ENCODE results near the gene TRAF5.
"Not testable (repeated sequence)": the region's sequence is repeated elsewhere in the genome, so short reads cannot be mapped to it uniquely, and the experiment has no call there.

The TRAF5 gene

DNA sequence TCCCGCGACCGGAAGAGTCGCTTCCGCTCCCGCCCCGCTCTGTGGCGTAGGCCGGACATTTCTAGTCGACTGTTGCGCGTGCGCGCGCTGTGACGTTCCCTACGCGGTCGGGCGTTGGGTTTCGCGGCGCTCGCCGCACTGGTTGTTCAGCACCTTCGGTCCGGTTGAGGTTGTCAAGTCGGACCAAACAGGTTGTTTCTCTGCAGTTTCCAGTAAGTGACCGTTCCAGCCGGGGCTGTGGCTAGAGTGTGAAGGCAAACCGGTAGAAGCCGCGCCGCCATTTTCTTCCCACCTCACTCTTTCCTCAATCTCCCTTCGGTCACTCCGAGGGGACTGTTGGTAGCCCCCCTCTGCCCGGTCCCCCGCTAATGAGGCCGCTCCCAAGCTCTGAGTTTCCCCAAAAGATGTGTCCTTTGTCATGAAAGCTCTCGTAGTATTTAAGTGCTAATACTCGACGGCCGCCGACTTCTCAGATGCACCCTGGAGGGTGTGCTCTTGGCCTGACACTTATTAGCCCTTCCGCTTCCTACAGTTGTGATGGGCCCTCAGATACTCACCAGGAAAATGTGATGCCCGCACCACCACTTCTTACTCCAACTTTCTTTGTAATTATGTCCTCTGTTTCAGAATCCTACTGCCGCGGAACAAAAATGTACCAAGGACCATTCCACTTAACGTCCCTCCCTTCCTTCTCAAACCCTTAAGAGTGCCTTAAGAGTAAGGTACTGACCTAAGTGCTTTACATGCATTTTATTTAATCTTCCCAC lies 56.3 kb downstream of the TRAF5 start:
- Histone ChIP-seq H3K9me3 (ENCODE audit: control insufficient read depth in 5 of 5, low read length in 5 of 5) (no peaks in the 10 kb centered on the region), H3K9ac (ENCODE audit: low read length in 5 of 5) (peak overlapping the region; percentile 81 to 99 (median 98)), H3K27ac (ENCODE audit: low read depth, low read length) (peak overlapping the region; percentile 94), H3K4me3 (ENCODE audit: low read depth in 1 of 5, low read length in 5 of 5) (peak overlapping the region; percentile 92 to 98 (median 94)), H3K4me1 (ENCODE audit: control insufficient read depth in 5 of 5, insufficient read depth in 5 of 5, low read length in 5 of 5) (peaks cover 0 to 18% (median 14%) of the 10 kb centered on the region in 5 donors), H3K27me3 (ENCODE audit: control insufficient read depth in 5 of 5, insufficient read depth in 4 of 5, low read length in 5 of 5) (no peaks in the 10 kb centered on the region), H3K36me3 (ENCODE audit: control insufficient read depth in 5 of 5, insufficient read depth in 5 of 5, low read length in 5 of 5) (no peaks in the 10 kb centered on the region)

GRCh38 chr1:211384524-211384923 lies 57.9 kb downstream of the TRAF5 start:
- Histone ChIP-seq H3K4me1 (ENCODE audit: control insufficient read depth in 5 of 5, insufficient read depth in 5 of 5, low read length in 5 of 5) (peaks cover 0 to 14% (median 12%) of the 10 kb centered on the region in 5 donors), H3K36me3 (ENCODE audit: control insufficient read depth in 5 of 5, insufficient read depth in 5 of 5, low read length in 5 of 5) (no peaks in the 10 kb centered on the region), H3K4me3 (ENCODE audit: low read depth in 1 of 5, low read length in 5 of 5) (no peak overlapping the region)

DNA sequence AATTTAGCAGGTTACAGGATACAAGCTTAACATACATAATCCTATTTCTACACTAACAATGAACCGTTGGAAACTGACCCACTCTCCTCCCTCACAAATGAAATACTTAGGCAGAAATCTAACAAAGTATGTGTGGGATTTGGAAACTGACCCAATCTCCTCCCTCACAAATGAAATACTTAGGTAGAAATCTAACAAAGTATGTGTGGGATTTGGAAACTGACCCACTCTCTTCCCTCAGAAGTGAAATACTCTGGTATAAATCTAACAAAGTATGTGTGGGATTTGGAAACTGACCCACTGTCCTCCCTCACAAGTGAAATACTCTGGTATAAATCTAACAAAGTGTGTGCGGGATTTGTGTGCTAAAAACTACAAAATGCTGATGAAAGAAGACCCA lies 60.3 kb downstream of the TRAF5 start:
- no peaks in the 10 kb centered on the region for H3K9me3 ChIP-seq (ENCODE audit: control insufficient read depth in 5 of 5, low read length in 5 of 5)
- peaks cover 0 to 13% (median 10%) of the 10 kb centered on the region in 5 donors for H3K4me1 ChIP-seq (ENCODE audit: control insufficient read depth in 5 of 5, insufficient read depth in 5 of 5, low read length in 5 of 5)
- H3K36me3 ChIP-seq (ENCODE audit: control insufficient read depth in 5 of 5, insufficient read depth in 5 of 5, low read length in 5 of 5): peaks cover 0 to 3% (median under 1%) of the 10 kb centered on the region in 5 donors
- H3K9ac ChIP-seq (ENCODE audit: low read length in 5 of 5): no peak overlapping the region
- no peak overlapping the region for H3K27ac ChIP-seq (ENCODE audit: low read depth, low read length)
- no peaks in the 10 kb centered on the region for H3K27me3 ChIP-seq (ENCODE audit: control insufficient read depth in 5 of 5, insufficient read depth in 4 of 5, low read length in 5 of 5)
- no peak overlapping the region for H3K4me3 ChIP-seq (ENCODE audit: low read depth in 1 of 5, low read length in 5 of 5)

More at GRCh38 chr1:211384524-211384923, 57.9 kb downstream of the TRAF5 start:
- Histone ChIP-seq H3K9ac (ENCODE audit: low read length in 5 of 5) (no peak overlapping the region), H3K9me3 (ENCODE audit: control insufficient read depth in 5 of 5, low read length in 5 of 5) (no peaks in the 10 kb centered on the region), H3K27me3 (ENCODE audit: control insufficient read depth in 5 of 5, insufficient read depth in 4 of 5, low read length in 5 of 5) (no peaks in the 10 kb centered on the region), H3K27ac (ENCODE audit: low read depth, low read length) (no peak overlapping the region)

DNA sequence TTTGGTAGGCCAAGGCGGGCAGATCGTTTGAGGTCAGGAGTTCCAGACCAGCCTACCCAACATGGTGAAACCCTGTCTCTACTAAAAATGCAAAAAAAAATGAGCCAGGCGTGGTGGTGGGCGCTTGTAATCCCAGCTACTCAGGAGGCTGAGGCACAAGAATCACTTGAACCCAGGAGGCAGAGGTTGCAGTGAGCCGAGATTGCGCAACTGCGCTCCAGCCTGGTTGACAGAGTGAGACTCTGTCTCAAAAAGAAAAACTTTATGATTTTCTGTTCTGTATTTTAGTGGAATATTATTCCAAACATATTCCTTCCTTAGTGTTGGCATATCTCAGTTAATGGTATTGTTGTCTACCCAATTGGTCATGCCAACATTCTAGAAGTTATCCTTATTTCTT lies 64.2 kb downstream of the TRAF5 start:
- not testable (repeated sequence) for H3K9me3 ChIP-seq (ENCODE audit: control insufficient read depth in 5 of 5, low read length in 5 of 5); H3K9ac ChIP-seq (ENCODE audit: low read length in 5 of 5); H3K4me1 ChIP-seq (ENCODE audit: control insufficient read depth in 5 of 5, insufficient read depth in 5 of 5, low read length in 5 of 5); H3K4me3 ChIP-seq (ENCODE audit: low read depth in 1 of 5, low read length in 5 of 5); H3K27ac ChIP-seq (ENCODE audit: low read depth, low read length); H3K27me3 ChIP-seq (ENCODE audit: control insufficient read depth in 5 of 5, insufficient read depth in 4 of 5, low read length in 5 of 5)
- peaks cover 0 to 25% (median 13%) of the 10 kb centered on the region in 5 donors for H3K36me3 ChIP-seq (ENCODE audit: control insufficient read depth in 5 of 5, insufficient read depth in 5 of 5, low read length in 5 of 5)

DNA sequence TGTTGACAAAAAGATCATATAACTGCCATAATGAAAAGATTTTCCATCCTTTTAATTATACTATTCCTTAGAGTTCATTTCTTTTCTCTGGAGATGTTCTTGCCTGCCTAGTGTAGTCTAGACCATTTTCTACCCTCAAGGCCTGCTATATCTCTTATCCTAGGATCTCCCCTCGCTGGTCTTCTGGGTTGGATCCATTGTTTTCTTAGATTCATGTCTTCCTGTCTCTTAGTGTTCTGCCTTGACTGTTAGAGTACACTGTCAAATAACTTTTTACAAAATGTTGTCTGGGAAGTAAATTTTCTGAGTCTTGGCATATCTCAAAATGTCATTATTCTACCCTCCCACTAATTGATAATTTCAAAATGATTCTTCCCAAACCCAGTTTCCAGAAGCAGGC lies 66.6 kb downstream of the TRAF5 start:
- H3K9me3 ChIP-seq (ENCODE audit: control insufficient read depth in 5 of 5, low read length in 5 of 5): no peaks in the 10 kb centered on the region
- H3K27ac ChIP-seq (ENCODE audit: low read depth, low read length): no peak overlapping the region
- H3K9ac ChIP-seq (ENCODE audit: low read length in 5 of 5): no peak overlapping the region
- no peak overlapping the region for H3K4me3 ChIP-seq (ENCODE audit: low read depth in 1 of 5, low read length in 5 of 5)
- H3K4me1 ChIP-seq (ENCODE audit: control insufficient read depth in 5 of 5, insufficient read depth in 5 of 5, low read length in 5 of 5): no peaks in the 10 kb centered on the region
- H3K27me3 ChIP-seq (ENCODE audit: control insufficient read depth in 5 of 5, insufficient read depth in 4 of 5, low read length in 5 of 5): no peaks in the 10 kb centered on the region
- peaks cover 0 to 25% (median 18%) of the 10 kb centered on the region in 5 donors for H3K36me3 ChIP-seq (ENCODE audit: control insufficient read depth in 5 of 5, insufficient read depth in 5 of 5, low read length in 5 of 5)

GRCh38 chr1:211398266-211398930 lies 71.8 kb downstream of the TRAF5 start:
- not testable (repeated sequence) for H3K9ac ChIP-seq (ENCODE audit: low read length in 5 of 5); H3K4me3 ChIP-seq (ENCODE audit: low read depth in 1 of 5, low read length in 5 of 5); H3K27ac ChIP-seq (ENCODE audit: low read depth, low read length); H3K9me3 ChIP-seq (ENCODE audit: control insufficient read depth in 5 of 5, low read length in 5 of 5); H3K4me1 ChIP-seq (ENCODE audit: control insufficient read depth in 5 of 5, insufficient read depth in 5 of 5, low read length in 5 of 5); H3K27me3 ChIP-seq (ENCODE audit: control insufficient read depth in 5 of 5, insufficient read depth in 4 of 5, low read length in 5 of 5)
- peaks cover 0 to 11% (median 4%) of the 10 kb centered on the region in 5 donors for H3K36me3 ChIP-seq (ENCODE audit: control insufficient read depth in 5 of 5, insufficient read depth in 5 of 5, low read length in 5 of 5)

- not testable (repeated sequence) for H3K27ac ChIP-seq (ENCODE audit: low read depth, low read length); H3K4me1 ChIP-seq (ENCODE audit: control insufficient read depth in 5 of 5, insufficient read depth in 5 of 5, low read length in 5 of 5); H3K4me3 ChIP-seq (ENCODE audit: low read depth in 1 of 5, low read length in 5 of 5); H3K36me3 ChIP-seq (ENCODE audit: control insufficient read depth in 5 of 5, insufficient read depth in 5 of 5, low read length in 5 of 5); H3K9ac ChIP-seq (ENCODE audit: low read length in 5 of 5); H3K9me3 ChIP-seq (ENCODE audit: control insufficient read depth in 5 of 5, low read length in 5 of 5); H3K27me3 ChIP-seq (ENCODE audit: control insufficient read depth in 5 of 5, insufficient read depth in 4 of 5, low read length in 5 of 5)
Measured at GRCh38 chr1:211399851-211400393, 73.3 kb downstream of the TRAF5 start.

DNA sequence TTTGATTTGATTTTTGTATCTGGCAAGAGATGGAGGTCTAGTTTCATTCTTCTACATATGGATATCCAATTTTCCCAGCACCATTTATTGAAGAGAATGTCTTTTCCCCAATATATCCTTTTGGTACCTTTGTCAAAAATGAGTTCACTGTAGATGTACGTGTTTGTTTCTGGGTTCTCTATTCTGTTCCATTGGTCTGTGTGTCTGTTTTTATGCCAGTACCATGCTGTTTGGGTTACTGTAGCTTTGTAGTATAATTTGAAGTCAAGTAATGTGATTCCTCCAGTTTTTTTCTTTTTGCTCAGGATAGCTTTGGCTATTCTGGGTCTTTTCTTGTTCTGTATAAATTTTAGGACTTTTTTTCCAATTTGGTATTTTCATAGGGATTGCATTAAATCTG lies 75.1 kb downstream of the TRAF5 start:
- not testable (repeated sequence) for H3K4me1 ChIP-seq (ENCODE audit: control insufficient read depth in 5 of 5, insufficient read depth in 5 of 5, low read length in 5 of 5); H3K9me3 ChIP-seq (ENCODE audit: control insufficient read depth in 5 of 5, low read length in 5 of 5); H3K36me3 ChIP-seq (ENCODE audit: control insufficient read depth in 5 of 5, insufficient read depth in 5 of 5, low read length in 5 of 5); H3K4me3 ChIP-seq (ENCODE audit: low read depth in 1 of 5, low read length in 5 of 5); H3K27ac ChIP-seq (ENCODE audit: low read depth, low read length); H3K9ac ChIP-seq (ENCODE audit: low read length in 5 of 5); H3K27me3 ChIP-seq (ENCODE audit: control insufficient read depth in 5 of 5, insufficient read depth in 4 of 5, low read length in 5 of 5)

- H3K36me3 ChIP-seq (ENCODE audit: control insufficient read depth in 5 of 5, insufficient read depth in 5 of 5, low read length in 5 of 5); H3K9ac ChIP-seq (ENCODE audit: low read length in 5 of 5); H3K27me3 ChIP-seq (ENCODE audit: control insufficient read depth in 5 of 5, insufficient read depth in 4 of 5, low read length in 5 of 5); H3K4me1 ChIP-seq (ENCODE audit: control insufficient read depth in 5 of 5, insufficient read depth in 5 of 5, low read length in 5 of 5); H3K27ac ChIP-seq (ENCODE audit: low read depth, low read length); H3K9me3 ChIP-seq (ENCODE audit: control insufficient read depth in 5 of 5, low read length in 5 of 5); H3K4me3 ChIP-seq (ENCODE audit: low read depth in 1 of 5, low read length in 5 of 5): not testable (repeated sequence)
Measured at GRCh38 chr1:211406086-211406485, 79.5 kb downstream of the TRAF5 start.

DNA sequence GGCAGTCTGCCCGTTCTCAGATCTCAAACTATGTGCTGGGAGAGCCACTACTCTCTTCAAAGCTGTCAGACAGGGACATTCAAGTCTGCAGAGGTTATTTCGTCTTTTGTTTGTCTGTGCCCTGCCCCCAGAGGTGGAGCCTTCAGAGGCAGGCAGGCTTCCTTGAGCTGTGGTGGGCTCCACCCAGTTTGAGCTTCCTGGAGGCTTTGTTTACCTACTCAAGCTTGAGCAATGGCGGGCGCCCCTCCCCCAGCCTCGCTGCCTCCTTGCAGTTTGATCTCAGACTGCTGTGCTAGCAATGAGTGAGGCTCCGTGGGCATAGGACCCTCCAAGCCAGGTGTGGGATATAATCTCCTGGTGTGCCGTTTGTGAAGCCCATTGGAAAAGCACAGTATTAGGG lies 81.1 kb downstream of the TRAF5 start:
- H3K36me3 ChIP-seq (ENCODE audit: control insufficient read depth in 5 of 5, insufficient read depth in 5 of 5, low read length in 5 of 5); H3K4me1 ChIP-seq (ENCODE audit: control insufficient read depth in 5 of 5, insufficient read depth in 5 of 5, low read length in 5 of 5); H3K4me3 ChIP-seq (ENCODE audit: low read depth in 1 of 5, low read length in 5 of 5): not testable (repeated sequence)

More for the DNA sequence above, 81.1 kb downstream of the TRAF5 start:
- H3K9ac ChIP-seq (ENCODE audit: low read length in 5 of 5); H3K9me3 ChIP-seq (ENCODE audit: control insufficient read depth in 5 of 5, low read length in 5 of 5); H3K27me3 ChIP-seq (ENCODE audit: control insufficient read depth in 5 of 5, insufficient read depth in 4 of 5, low read length in 5 of 5); H3K27ac ChIP-seq (ENCODE audit: low read depth, low read length): not testable (repeated sequence)

Measured in subcutaneous abdominal adipose tissue (tissue), 5 donors.